GM23248 (cell line): ENCODE measurements around the gene CTAG1B. TPM values are rescaled to one million over a fixed set of nuclear protein-coding genes. Genes with fewer than 3 reads are reported as not detected.

Experiments used
- DNase-seq: peaks from one replicate; pipeline ENCODE4 v3.0.0-alpha.2; 2015
- H2AFZ ChIP-seq: fragments of 200-600 bp; sonication (generic); 2 replicates; pipeline ENCODE4 v1.6.1; 2016; ENCODE audit warnings: antibody characterized with exemption
- H3F3A ChIP-seq: fragments of 200-600 bp; sonication (generic); 2 replicates; pipeline ENCODE4 v1.6.1; 2016; ENCODE audit warnings: mild to moderate bottlenecking, antibody characterized with exemption, mixed run types; ENCODE audit not compliant: insufficient read depth
- H3K27ac ChIP-seq: fragments of 200-600 bp; sonication (generic); 2 replicates; pipeline ENCODE4 v1.5.1; 2016; ENCODE audit warnings: mild to moderate bottlenecking
- H3K27me3 ChIP-seq: fragments of 200-600 bp; sonication (generic); replicated peaks from 2 replicates; pipeline ENCODE4 v1.6.1; 2016; ENCODE audit warnings: mild to moderate bottlenecking; ENCODE audit not compliant: insufficient read depth
- H3K36me3 ChIP-seq: fragments of 200-600 bp; sonication (generic); 2 replicates; pipeline ENCODE4 v1.6.1; 2016; ENCODE audit warnings: low read depth, mild to moderate bottlenecking
- H3K4me1 ChIP-seq: fragments of 200-600 bp; sonication (generic); 2 replicates; pipeline ENCODE4 v1.6.1; 2016; ENCODE audit warnings: mild to moderate bottlenecking; ENCODE audit not compliant: insufficient read depth
- H3K4me2 ChIP-seq: fragments of 200-600 bp; sonication (generic); one replicate; pipeline ENCODE4 v1.6.1; 2016; ENCODE audit warnings: mild to moderate bottlenecking; ENCODE audit not compliant: unreplicated experiment
- H3K4me3 ChIP-seq: fragments of 200-600 bp; sonication (generic); 2 replicates; pipeline ENCODE4 v1.5.1; 2016; ENCODE audit warnings: mild to moderate bottlenecking
- H3K79me2 ChIP-seq: fragments of 200-600 bp; sonication (generic); 2 replicates; pipeline ENCODE4 v1.6.1; 2016; ENCODE audit warnings: mild to moderate bottlenecking; ENCODE audit not compliant: insufficient read depth
- H3K9ac ChIP-seq: fragments of 200-600 bp; sonication (generic); 2 replicates; pipeline ENCODE4 v1.6.1; 2016; ENCODE audit warnings: mild to moderate bottlenecking
- H3K9me2 ChIP-seq: fragments of 200-600 bp; sonication (generic); 2 replicates; pipeline ENCODE4 v1.6.1; 2016; ENCODE audit warnings: mixed run types, mild to moderate bottlenecking, moderate library complexity; ENCODE audit not compliant: insufficient read depth
- H3K9me3 ChIP-seq: fragments of 200-600 bp; sonication (generic); one replicate; pipeline ENCODE4 v1.6.1; 2017; ENCODE audit warnings: low read depth
- H4K20me1 ChIP-seq: fragments of 200-600 bp; sonication (generic); 2 replicates; pipeline ENCODE4 v1.6.0; 2016; ENCODE audit not compliant: insufficient read depth
- EZH2 ChIP-seq: fragments of 200-600 bp; sonication (generic); IDR thresholded peaks from 2 replicates; pipeline ENCODE4 v1.6.1; 2018; ENCODE audit warnings: antibody characterized with exemption, mild to moderate bottlenecking; ENCODE audit not compliant: insufficient read depth, poor library complexity, severe bottlenecking
- EZH2phosphoT487 ChIP-seq: fragments of 200-600 bp; sonication (generic); IDR thresholded peaks from 2 replicates; pipeline ENCODE4 v1.6.1; 2018; ENCODE audit warnings: antibody characterized with exemption, moderate library complexity, mild to moderate bottlenecking, low read depth; ENCODE audit not compliant: insufficient read depth
- WGBS, 2 experiments: methylation state at CpG; one replicate each; pipeline ENCODE4 v1.1.6; 2015 to 2017; ENCODE audit warnings: low lambda C conversion rate in 2 of 2, low coverage in 1 of 2; ENCODE audit errors: missing lambda C conversion rate in 2 of 2; 5-methylcytosine and 5-hydroxymethylcytosine counted together
- in situ Hi-C: fragments of 300-500 bp; cut with MboI; formaldehyde crosslinking; loops from 2 replicates; pipeline ENCODE4 v1.15.0; 2020
- polyA plus RNA-seq: library from polyadenylated mRNA; unstranded; fragments of >200 nt; fragmentation: Nextera tagmentation; extraction: Ambion mirVana; gene quantifications from 2 replicates; pipeline ENCODE4 v1.2.1, GENCODE V29; 2016
- total RNA-seq: library from RNA; depleted of rRNA; stranded (reverse); fragments of >200 nt; shearing (Covaris generic); gene quantifications from 2 replicates; pipeline ENCODE4 v1.2.3, GENCODE V29; 2014

Gene CTAG1B
- total and polyA plus RNA-seq, 2 experiments from 2014 or later, result not detected

- Histone ChIP-seq H3K9me2 (no peaks in the 10 kb centered on the region), H3K27me3 (no peaks in the 10 kb centered on the region), H3K36me3 (no peaks in the 10 kb centered on the region), H3K4me3 (no peak overlapping the region), H3K9ac (no peak overlapping the region), H3K4me2 (no peak overlapping the region), H2AFZ (no peak overlapping the region), H3K27ac (no peak overlapping the region), H3K9me3 (no peaks in the 10 kb centered on the region), H3K4me1 (peaks cover 22% of the 10 kb centered on the region), H3K79me2 (no peaks in the 10 kb centered on the region), H4K20me1 (no peaks in the 10 kb centered on the region), H3F3A (peaks cover 8% of the 10 kb centered on the region; the same call in 1 of the 2 replicates)
- in situ Hi-C loops, result no loop called here
- no peak for DNase-seq
- WGBS, 2 experiments, result 72 to 85% methylated on average over 8 to 10 of the region's 13 CpGs
- TF ChIP-seq EZH2 (no peak), EZH2phosphoT487 (no peak)
Measured at GRCh38 chrX:154602226-154602625, 16.9 kb downstream of the CTAG1B start.

DNA sequence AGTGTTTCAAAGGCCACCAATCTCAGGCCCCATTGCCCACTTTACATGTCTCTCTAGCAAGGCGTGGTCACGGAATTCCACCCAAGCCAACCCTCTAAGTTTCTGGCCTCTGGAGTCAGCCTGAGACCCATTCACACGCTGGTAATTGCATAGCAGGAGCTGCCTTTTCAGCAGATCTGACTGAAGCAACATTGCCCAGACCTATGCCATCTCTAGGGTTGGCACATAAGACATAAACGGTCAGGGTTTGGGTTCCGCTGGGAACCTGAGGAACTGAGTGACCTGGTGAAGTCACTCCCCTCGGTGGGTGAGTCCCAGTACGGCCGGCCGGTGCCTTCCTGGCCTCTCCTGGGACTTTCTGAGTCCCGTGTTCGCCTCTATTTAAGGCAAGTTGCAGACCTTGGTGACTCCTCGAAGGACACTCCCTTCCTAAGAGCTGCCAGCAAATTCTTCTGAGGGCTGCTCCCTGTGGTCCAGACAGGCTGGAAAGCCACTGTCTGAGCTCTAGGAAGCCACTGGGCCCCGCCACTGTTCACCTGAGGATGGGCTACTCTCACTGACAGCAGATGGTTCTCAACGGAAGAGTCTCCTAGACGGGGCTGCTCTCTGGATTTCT is 18.2 kb downstream of the CTAG1B start:
- no peak overlapping the region for H3K4me3 ChIP-seq
- TF ChIP-seq EZH2, result no peak
- no peak for TF ChIP-seq EZH2phosphoT487
- H3K9me2 ChIP-seq, result no peaks in the 10 kb centered on the region
- H3K27me3 ChIP-seq, result no peaks in the 10 kb centered on the region
- no peaks in the 10 kb centered on the region for H3K79me2 ChIP-seq
- H3K36me3 ChIP-seq, result no peaks in the 10 kb centered on the region
- H3K27ac ChIP-seq, result peak overlapping the region; percentile 39; the same call in 1 of the 2 replicates
- no peak overlapping the region for H2AFZ ChIP-seq
- WGBS, 2 experiments, result 77 to 81% methylated on average over 12 to 13 of the region's 15 CpGs
- peaks cover 29% of the 10 kb centered on the region for H3K4me1 ChIP-seq
- no peak overlapping the region for H3K9ac ChIP-seq
- no peak overlapping the region for H3K4me2 ChIP-seq
- in situ Hi-C loops, result no loop called here
- no peaks in the 10 kb centered on the region; the same call in 1 of the 2 replicates for H4K20me1 ChIP-seq
- H3K9me3 ChIP-seq, result no peaks in the 10 kb centered on the region
- H3F3A ChIP-seq, result peaks cover 12% of the 10 kb centered on the region; the same call in 1 of the 2 replicates
- peak; percentile 44 for DNase-seq

GRCh38 chrX:154599531-154599930 is 19.6 kb downstream of the CTAG1B start:
- in situ Hi-C loops, result loop anchor here (25.0 kb wide), 1 partner anchor 238 kb away; the partner anchor contains the start of gene SMIM9

DNA sequence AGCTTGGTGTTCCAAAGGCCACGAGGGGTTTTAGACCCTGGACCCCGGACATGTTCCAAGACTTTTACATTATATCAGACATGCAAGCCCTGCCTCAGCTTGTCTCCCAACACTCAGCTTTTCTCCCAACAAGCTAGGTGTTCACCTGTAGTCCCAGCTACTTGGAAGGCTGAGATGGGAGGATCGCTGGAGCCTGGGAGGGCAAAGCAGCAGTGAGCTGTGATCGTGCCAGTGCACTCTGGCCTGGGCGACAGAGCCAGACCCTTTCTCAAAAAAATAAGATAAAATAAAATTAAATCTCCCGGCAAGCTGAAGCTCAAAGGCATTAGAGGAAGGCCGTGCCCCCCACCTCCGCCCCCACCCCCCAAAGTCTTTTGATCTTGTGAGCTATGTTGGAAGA is 20.4 kb downstream of the CTAG1B start:
- Histone ChIP-seq H3K4me2 (no peak overlapping the region), H3K79me2 (no peaks in the 10 kb centered on the region), H3K9me2 (no peaks in the 10 kb centered on the region), H4K20me1 (no peaks in the 10 kb centered on the region; the same call in 1 of the 2 replicates), H3K4me1 (peaks cover 28% of the 10 kb centered on the region), H3K36me3 (no peaks in the 10 kb centered on the region), H3K27me3 (no peaks in the 10 kb centered on the region), H2AFZ (no peak overlapping the region), H3K9ac (no peak overlapping the region), H3F3A (peaks cover 10% of the 10 kb centered on the region; the same call in 1 of the 2 replicates), H3K27ac (no peak overlapping the region), H3K9me3 (no peaks in the 10 kb centered on the region), H3K4me3 (no peak overlapping the region)
- DNase-seq, result no peak
- TF ChIP-seq EZH2 (no peak), EZH2phosphoT487 (no peak)
- in situ Hi-C loops, result loop anchor here (25.0 kb wide), 1 partner anchor 239 kb away; the partner anchor contains the start of gene SMIM9
- 69% methylated on average over 6 to 8 of the region's 8 CpGs for WGBS, 2 experiments

More at GRCh38 chrX:154599531-154599930, 19.6 kb downstream of the CTAG1B start:
- TF ChIP-seq EZH2phosphoT487 (no peak), EZH2 (no peak)
- peaks cover 37% of the 10 kb centered on the region for H3K4me1 ChIP-seq
- H3K27ac ChIP-seq, result no peak overlapping the region
- no peak for DNase-seq
- H3F3A ChIP-seq, result peaks cover 17% of the 10 kb centered on the region; the same call in 1 of the 2 replicates
- no peak overlapping the region for H3K9ac ChIP-seq
- H3K4me3 ChIP-seq, result no peak overlapping the region
- 96 to 98% methylated on average over 7 to 14 of the region's 14 CpGs for WGBS, 2 experiments
- H3K9me3 ChIP-seq, result no peaks in the 10 kb centered on the region
- no peak overlapping the region for H2AFZ ChIP-seq
- H3K27me3 ChIP-seq, result no peaks in the 10 kb centered on the region
- H3K9me2 ChIP-seq, result no peaks in the 10 kb centered on the region
- no peaks in the 10 kb centered on the region for H3K36me3 ChIP-seq
- no peaks in the 10 kb centered on the region for H3K79me2 ChIP-seq
- H4K20me1 ChIP-seq, result no peaks in the 10 kb centered on the region; the same call in 1 of the 2 replicates
- H3K4me2 ChIP-seq, result no peak overlapping the region
